GM18526 (cell line): ENCODE data around the gene ROR1.

Experiments
- POLR2A ChIP-seq: IDR thresholded peaks from 3 replicates; pipeline ENCODE4 v1.6.1; 2011; ENCODE audit not compliant: insufficient read length; ENCODE audit errors: extremely low read depth

The ROR1 gene

GRCh38 chr1:64171797-64172281 is 398.0 kb downstream of the ROR1 start:
- no peak for TF ChIP-seq POLR2A

DNA sequence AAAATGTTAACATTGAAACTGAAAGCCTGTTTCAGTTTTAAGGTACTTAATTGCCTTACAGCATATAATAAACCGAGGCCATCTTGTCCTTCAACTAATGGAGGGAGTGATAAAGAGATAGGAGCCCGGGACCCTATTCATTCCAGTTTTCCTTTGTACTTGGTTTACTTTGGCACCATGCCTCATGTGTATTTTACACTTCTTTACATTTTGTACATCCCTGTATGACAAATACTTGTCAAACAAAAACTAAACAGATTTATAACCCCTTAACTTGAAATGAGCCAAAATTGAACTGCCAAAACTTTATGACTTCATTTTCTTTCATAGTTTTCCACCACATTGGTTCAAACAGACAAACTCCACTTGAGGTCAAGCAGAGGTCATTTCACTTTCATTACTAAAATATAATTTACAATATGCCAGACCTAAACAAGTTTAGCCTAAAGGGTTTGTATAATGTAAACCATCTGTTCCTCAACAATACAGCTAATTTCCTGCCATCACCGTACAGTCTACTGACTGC is 398.7 kb downstream of the ROR1 start:
- no peak for TF ChIP-seq POLR2A

- TF ChIP-seq POLR2A: no peak
Observed at GRCh38 chr1:64173336-64173940, 399.6 kb downstream of the ROR1 start.

- no peak for TF ChIP-seq POLR2A
Observed at GRCh38 chr1:64175639-64176038, 401.8 kb downstream of the ROR1 start.

DNA sequence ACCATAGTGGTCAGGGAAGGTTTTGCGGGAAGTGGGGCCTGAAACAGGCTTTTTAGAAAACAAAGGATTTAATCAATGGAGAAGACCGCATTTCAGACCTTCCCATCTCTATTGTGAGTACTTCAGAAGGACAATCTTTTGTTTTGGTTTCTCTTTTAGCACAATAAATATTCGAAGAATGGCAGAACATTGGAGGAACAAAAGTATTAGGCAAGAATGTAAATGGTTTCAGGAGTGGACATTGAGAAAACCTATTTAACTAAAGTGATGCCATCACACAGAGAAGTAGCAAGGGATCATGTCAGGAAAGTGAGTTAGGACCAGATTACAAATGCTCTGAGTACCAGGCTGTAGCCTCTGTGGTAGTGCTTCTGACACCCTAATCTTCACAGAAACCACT is 402.8 kb downstream of the ROR1 start:
- no peak for TF ChIP-seq POLR2A

GRCh38 chr1:64179588-64179987 is 405.8 kb downstream of the ROR1 start:
- TF ChIP-seq POLR2A: no peak

DNA sequence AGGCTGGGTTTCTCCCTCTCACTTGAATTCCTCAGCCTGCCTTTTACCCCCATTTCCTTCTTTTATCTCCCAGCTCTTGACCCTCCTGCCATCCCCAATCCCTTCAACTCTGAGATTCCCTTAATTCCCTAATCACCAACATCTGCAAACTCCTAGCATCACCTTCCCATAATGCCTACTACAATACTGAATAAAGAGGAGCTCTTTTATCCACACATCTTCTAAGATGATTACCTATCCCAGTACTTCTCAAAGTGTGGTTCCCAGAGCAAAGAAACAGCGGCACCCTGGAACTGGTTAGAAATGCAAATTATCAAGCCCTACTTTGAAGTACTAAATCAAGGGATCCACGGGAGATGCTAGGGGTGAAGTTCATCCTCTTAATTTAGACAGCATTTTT is 408.4 kb downstream of the ROR1 start:
- TF ChIP-seq POLR2A: no peak

DNA sequence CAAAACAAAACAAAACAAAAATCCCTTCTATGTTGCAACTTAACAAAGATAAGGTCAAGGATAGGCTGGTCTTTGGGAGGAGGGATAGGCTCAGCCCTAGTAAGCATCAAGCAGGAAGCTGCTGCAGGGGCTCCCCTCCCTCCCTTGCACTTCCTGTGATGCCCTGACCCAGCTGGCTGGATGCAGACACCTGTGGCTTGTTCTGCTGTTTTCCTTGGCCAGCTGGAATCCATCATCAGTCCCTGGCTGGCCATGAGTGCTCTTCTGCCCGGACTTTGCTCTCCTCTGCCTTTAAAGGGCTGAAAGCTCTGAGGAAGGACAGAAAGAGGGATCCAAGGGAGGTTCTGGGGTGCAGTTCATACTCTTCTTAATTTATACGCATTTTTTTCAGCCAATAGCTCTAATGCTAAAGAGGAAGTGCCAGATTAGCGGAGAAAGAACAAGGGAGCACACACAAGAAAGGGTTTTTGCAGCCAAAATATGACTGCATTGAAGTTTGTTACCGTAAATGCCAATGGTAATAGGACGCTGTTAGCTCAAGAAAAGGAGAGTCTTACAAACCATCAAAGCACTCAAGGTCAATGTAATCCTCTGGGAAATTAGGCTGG is 409.7 kb downstream of the ROR1 start:
- no peak for TF ChIP-seq POLR2A

DNA sequence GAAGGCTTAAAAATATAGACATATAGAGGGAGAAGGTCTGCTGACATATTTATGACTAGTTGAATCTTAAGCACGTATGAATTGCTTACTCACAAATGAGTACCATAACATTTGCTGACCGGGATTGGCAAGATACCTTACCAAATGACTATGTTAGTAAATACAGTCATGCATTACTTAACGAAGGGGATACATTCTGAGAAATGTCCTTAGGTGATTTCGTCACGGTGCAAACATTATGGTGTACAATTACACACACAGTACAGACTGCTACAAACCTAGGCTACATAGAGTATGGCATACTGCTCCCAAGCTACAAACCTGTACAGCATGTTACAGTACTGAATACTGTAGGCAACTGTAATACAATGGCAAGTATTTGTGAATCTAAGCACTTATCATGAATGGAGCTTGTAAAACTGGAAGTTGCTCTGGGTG is 410.2 kb downstream of the ROR1 start:
- no peak for TF ChIP-seq POLR2A

DNA sequence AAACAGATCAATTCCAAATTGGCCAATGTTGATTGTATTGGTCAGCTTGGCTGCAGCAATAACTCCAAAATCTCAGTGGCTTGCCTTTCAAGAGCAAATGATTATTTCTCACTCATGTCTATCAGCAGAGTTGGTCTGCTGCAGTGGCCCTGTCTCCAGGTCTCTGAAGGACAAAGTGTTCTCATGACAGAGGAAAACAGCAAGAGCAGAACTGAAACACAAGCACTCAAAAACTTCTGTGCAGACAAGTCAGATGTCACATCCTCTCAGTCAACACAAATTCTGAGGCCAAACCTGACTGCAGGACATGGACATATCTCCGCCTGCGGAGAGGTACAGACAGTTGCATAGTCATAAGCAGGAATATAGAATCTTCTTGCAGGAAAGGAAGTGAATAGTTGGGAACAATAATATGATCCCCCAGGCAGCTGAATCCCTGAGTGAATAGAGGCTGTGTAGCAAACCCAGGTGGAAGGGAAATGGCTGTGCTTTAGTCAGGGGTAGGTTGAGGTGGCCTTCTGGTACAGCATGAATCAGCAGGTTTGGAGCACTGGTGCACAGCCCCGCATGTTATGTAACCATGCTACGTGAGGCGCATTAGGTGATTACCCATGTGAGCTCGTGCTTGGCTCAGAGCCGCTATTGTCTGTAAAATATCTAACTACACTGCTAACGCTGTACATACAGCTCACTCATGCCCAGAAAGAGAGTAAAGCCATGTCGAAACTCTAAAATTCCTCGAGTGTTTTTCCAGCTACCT is 412.5 kb downstream of the ROR1 start:
- no peak for TF ChIP-seq POLR2A

- TF ChIP-seq POLR2A: no peak
Observed at GRCh38 chr1:64186898-64187280, 413.1 kb downstream of the ROR1 start.

GRCh38 chr1:64187646-64188045 is 413.8 kb downstream of the ROR1 start:
- no peak for TF ChIP-seq POLR2A

- no peak for TF ChIP-seq POLR2A
Observed at GRCh38 chr1:64192290-64192689, 418.5 kb downstream of the ROR1 start.

DNA sequence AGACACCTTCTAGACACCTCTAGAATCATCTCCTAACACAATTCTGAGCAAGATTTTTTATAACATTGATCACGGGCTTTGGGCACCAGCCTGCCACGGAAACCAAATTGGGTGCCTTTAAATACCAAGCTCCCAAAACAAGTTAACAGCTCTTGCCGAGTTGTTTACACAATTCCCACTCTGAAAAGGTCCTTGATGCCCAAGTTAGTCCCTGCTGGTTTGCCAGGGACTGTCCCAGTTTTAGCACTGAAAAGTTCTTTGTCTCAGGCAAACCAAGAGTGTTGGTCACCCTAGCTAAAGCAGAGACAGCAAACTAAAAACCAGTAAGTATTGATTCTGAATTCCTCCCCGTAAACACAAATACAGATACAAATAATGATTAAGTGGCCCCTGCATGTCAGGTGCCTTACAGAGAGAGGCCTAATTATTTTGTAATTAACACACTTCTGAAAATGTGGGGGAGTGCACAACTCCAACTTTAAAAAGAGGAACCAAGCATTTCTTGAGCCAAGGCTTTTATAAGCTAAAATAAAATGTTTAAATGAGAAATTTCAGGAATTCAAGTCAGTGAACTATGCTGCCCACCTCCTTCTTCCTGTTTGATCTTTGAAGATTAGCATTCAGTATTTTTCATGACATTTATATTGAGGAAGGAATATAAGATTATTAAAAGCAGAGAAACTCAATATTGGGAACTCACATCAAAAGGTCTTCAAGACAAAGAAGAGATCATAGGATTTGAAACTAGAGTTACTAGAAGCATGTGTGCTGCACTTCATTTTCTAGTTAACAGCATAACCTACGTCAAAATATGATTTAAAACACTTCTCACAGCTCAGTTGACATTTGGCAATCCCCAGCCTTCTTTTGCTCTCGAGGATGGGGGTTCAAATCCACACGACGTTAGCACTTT is 420.6 kb downstream of the ROR1 start:
- no peak for TF ChIP-seq POLR2A

DNA sequence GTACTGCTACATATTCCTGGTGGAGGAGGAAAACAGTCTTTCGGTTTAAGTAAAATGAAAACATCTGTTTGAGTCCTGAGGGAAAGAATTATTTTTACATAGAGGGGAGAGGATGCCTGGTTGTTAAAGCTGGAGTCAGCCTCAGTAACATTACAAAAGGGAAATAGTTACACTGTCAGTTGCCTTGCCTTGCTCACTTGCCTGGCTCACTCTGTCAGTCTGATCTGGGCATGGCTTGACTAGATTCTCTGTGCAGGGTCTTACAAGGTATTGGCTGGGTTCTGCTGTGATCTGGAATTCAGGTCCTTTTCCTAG is 421.2 kb downstream of the ROR1 start:
- no peak for TF ChIP-seq POLR2A

GRCh38 chr1:64196074-64196870 is 422.5 kb downstream of the ROR1 start:
- no peak for TF ChIP-seq POLR2A
